WTC11 (cell line): ENCODE measurements around the gene DNAJC3. TPM values are rescaled to one million over a fixed set of nuclear protein-coding genes. Genes with fewer than 3 reads are reported as not detected.

Experiments used
- ATAC-seq: fragments of 200-7000 bp; cut with Tn5 transposase; 2 replicates; pipeline ENCODE4 v1.10.0; 2021; ENCODE audit warnings: mild to moderate bottlenecking, moderate library complexity
- CTCF ChIA-PET: fragments of 300-600 bp; sonication (Branson Sonifier 250); formaldehyde crosslinking; loops from one replicate; lab custom pipeline; 2021; ENCODE audit warnings: antibody characterized with exemption; lab: Charles Lee
- POLR2A ChIA-PET: fragments of 350-600 bp; sonication (Branson Sonifier 250); formaldehyde crosslinking; loops from one replicate; lab custom pipeline; 2021; ENCODE audit warnings: antibody characterized with exemption; lab: Charles Lee
- DNase-seq: peaks from one replicate; pipeline ENCODE4 v3.0.0; 2021; ENCODE audit warnings: low spot score
- H3K27ac Mint-ChIP-seq: 2 replicates; pipeline ENCODE4 v1.8.0; 2021; ENCODE audit warnings: mixed read lengths
- H3K27me3 Mint-ChIP-seq: 2 replicates; pipeline ENCODE4 v1.8.0; 2021; ENCODE audit warnings: low read depth, mild to moderate bottlenecking, moderate library complexity, mixed read lengths
- H3K36me3 Mint-ChIP-seq: 2 replicates; pipeline ENCODE4 v1.8.0; 2021; ENCODE audit warnings: mixed read lengths
- H3K4me1 Mint-ChIP-seq: 2 replicates; pipeline ENCODE4 v1.8.0; 2022; ENCODE audit warnings: mixed read lengths
- H3K4me3 Mint-ChIP-seq: 2 replicates; pipeline ENCODE4 v1.8.0; 2021; ENCODE audit warnings: mild to moderate bottlenecking, moderate library complexity, mixed read lengths
- H3K9me3 Mint-ChIP-seq: 2 replicates; pipeline ENCODE4 v1.8.0; 2021; ENCODE audit warnings: mixed read lengths
- ATF1 ChIP-seq: sonication (generic); formaldehyde crosslinking; IDR thresholded peaks from 2 replicates; pipeline ENCODE4 v1.8.1; 2023; ENCODE audit warnings: mild to moderate bottlenecking, moderate library complexity, missing genetic modification reagents
- CTCF ChIP-seq: fragments of 200-600 bp; IDR thresholded peaks from 2 replicates; pipeline ENCODE4 v1.8.0; 2022; ENCODE audit warnings: antibody characterized with exemption
- ESRRA ChIP-seq: sonication (generic); formaldehyde crosslinking; IDR thresholded peaks from 2 replicates; pipeline ENCODE4 v1.8.1; 2022; ENCODE audit warnings: mild to moderate bottlenecking, missing genetic modification reagents, borderline replicate concordance
- NFE2L1 ChIP-seq: sonication (generic); formaldehyde crosslinking; IDR thresholded peaks from 2 replicates; pipeline ENCODE4 v1.8.1; 2023; ENCODE audit warnings: missing genetic modification reagents
- OVOL2 ChIP-seq: fragments of 250-450 bp; sonication (Bioruptor Pico); IDR thresholded peaks from 2 replicates; pipeline ENCODE4 v1.9.0; 2021; ENCODE audit warnings: mild to moderate bottlenecking, borderline replicate concordance
- PRDM15 ChIP-seq: sonication (generic); formaldehyde crosslinking; IDR thresholded peaks from 2 replicates; pipeline ENCODE4 v1.8.0; 2022; ENCODE audit warnings: missing genetic modification reagents
- TEAD1 ChIP-seq: sonication (generic); formaldehyde crosslinking; IDR thresholded peaks from 2 replicates; pipeline ENCODE4 v1.8.0; 2022; ENCODE audit warnings: mild to moderate bottlenecking, missing genetic modification reagents
- ZNF416 ChIP-seq: fragments of 250-450 bp; sonication (Bioruptor Pico); IDR thresholded peaks from 2 replicates; pipeline ENCODE4 v1.9.0; 2021; ENCODE audit warnings: mild to moderate bottlenecking, inconsistent platforms
- total RNA-seq: library from RNA; stranded (reverse); gene quantifications from 3 replicates; pipeline ENCODE4 v1.2.3, GENCODE V29; 2021
- TF ChIP-seq, protein P1 (sequence below): sonication (generic); formaldehyde crosslinking; IDR thresholded peaks from 2 replicates; pipeline ENCODE4 v1.8.0; 2022; ENCODE audit warnings: mild to moderate bottlenecking, missing genetic modification reagents
- TF ChIP-seq, protein P2 (sequence below): fragments of 250-450 bp; sonication (Bioruptor Pico); conservative IDR thresholded peaks from 2 replicates; pipeline ENCODE4 v1.9.0; 2021; ENCODE audit warnings: mild to moderate bottlenecking
- TF ChIP-seq, protein P3 (sequence below): sonication (generic); formaldehyde crosslinking; IDR thresholded peaks from 2 replicates; pipeline ENCODE4 v1.8.1; 2023; ENCODE audit warnings: mild to moderate bottlenecking, missing genetic modification reagents, moderate library complexity
- TF ChIP-seq, protein P4 (sequence below): fragments of 250-450 bp; sonication (Bioruptor Pico); IDR thresholded peaks from 2 replicates; pipeline ENCODE4 v1.9.0; 2021; ENCODE audit warnings: mild to moderate bottlenecking, borderline replicate concordance

The DNAJC3 gene
- total RNA-seq, 1 experiment from 2014 or later: 20.0 TPM

DNA sequence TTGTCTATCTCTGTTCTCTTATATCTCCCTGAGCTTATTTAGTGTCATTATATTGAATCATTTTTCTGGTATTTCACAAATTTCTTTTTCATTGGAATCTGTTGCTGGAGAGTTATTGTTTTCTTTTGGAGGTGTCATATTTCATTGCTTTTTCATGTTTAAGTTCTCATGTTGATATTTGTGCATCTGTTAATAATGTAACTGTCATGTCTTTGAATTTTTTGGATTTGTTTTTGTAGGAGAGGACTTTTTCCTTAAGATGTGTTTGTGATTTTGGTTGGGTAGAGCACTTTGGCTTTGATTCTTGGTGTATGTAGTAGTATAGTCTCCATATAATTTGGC is 64.0 kb downstream of the DNAJC3 start (continued):
- TF ChIP-seq NFE2L1 (CRISPR knock-in tag) (no peak), ZNF416 (CRISPR knock-in tag) (no peak), PRDM15 (CRISPR knock-in tag) (no peak), CTCF (no peak)

- Mint-ChIP-seq H3K4me3 (no peak overlapping the region), H3K4me1 (peaks cover 26% of the 10 kb centered on the region), H3K36me3 (peaks cover 9% of the 10 kb centered on the region), H3K27ac (no peak overlapping the region), H3K9me3 (peaks cover 14% of the 10 kb centered on the region), H3K27me3 (no peaks in the 10 kb centered on the region)
- POLR2A ChIA-PET: no interaction called here
- no peak; the same call in 1 of the 2 replicates for ATAC-seq
- DNase-seq: no peak
- CTCF ChIA-PET: no interaction called here
- TF ChIP-seq, protein P1, sequence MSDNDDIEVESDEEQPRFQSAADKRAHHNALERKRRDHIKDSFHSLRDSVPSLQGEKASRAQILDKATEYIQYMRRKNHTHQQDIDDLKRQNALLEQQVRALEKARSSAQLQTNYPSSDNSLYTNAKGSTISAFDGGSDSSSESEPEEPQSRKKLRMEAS (CRISPR knock-in tag): no peak
- TF ChIP-seq TEAD1 (CRISPR knock-in tag): no peak
- no peak for TF ChIP-seq ESRRA
- TF ChIP-seq, protein P2, sequence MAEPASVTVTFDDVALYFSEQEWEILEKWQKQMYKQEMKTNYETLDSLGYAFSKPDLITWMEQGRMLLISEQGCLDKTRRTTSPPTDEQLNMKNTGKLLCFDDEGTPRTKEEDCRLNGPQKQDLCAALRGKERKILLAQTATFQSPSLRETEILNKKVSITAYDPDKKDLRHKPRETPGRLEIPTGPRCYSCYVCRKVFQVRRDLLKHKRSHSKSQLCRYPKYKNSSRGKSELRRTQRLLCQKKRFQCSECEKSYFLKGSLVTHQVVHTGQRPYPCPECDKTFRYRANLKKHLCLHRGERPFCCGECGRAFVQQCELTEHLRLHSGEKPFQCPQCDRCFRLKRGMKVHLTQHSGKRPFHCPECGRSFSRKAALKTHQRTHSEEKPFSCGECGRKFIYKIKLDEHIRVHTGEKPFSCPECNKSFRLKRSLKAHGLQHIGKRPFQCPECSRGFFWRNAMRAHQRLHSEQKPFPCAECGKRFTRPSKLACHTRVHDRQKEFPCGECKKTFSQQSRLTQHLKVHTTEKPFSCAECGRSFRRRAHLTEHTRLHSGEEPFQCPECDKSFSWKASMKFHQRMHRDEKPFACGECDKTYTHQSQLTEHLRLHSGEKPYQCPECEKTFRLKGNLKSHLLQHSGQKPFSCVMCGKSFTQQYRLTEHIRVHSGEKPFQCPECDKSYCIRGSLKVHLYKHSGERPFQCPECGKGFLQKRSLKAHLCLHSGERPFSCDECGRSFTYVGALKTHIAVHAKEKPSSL (CRISPR knock-in tag): no peak
- TF ChIP-seq PRDM15 (CRISPR knock-in tag): no peak
- TF ChIP-seq, protein P3, sequence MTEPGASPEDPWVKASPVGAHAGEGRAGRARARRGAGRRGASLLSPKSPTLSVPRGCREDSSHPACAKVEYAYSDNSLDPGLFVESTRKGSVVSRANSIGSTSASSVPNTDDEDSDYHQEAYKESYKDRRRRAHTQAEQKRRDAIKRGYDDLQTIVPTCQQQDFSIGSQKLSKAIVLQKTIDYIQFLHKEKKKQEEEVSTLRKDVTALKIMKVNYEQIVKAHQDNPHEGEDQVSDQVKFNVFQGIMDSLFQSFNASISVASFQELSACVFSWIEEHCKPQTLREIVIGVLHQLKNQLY: no peak
- TF ChIP-seq, protein P4, sequence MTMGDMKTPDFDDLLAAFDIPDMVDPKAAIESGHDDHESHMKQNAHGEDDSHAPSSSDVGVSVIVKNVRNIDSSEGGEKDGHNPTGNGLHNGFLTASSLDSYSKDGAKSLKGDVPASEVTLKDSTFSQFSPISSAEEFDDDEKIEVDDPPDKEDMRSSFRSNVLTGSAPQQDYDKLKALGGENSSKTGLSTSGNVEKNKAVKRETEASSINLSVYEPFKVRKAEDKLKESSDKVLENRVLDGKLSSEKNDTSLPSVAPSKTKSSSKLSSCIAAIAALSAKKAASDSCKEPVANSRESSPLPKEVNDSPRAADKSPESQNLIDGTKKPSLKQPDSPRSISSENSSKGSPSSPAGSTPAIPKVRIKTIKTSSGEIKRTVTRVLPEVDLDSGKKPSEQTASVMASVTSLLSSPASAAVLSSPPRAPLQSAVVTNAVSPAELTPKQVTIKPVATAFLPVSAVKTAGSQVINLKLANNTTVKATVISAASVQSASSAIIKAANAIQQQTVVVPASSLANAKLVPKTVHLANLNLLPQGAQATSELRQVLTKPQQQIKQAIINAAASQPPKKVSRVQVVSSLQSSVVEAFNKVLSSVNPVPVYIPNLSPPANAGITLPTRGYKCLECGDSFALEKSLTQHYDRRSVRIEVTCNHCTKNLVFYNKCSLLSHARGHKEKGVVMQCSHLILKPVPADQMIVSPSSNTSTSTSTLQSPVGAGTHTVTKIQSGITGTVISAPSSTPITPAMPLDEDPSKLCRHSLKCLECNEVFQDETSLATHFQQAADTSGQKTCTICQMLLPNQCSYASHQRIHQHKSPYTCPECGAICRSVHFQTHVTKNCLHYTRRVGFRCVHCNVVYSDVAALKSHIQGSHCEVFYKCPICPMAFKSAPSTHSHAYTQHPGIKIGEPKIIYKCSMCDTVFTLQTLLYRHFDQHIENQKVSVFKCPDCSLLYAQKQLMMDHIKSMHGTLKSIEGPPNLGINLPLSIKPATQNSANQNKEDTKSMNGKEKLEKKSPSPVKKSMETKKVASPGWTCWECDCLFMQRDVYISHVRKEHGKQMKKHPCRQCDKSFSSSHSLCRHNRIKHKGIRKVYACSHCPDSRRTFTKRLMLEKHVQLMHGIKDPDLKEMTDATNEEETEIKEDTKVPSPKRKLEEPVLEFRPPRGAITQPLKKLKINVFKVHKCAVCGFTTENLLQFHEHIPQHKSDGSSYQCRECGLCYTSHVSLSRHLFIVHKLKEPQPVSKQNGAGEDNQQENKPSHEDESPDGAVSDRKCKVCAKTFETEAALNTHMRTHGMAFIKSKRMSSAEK (CRISPR knock-in tag): no peak
- no peak for TF ChIP-seq OVOL2
- no peak for TF ChIP-seq ATF1
- TF ChIP-seq, all 79 proteins: peak for 0
Measured at GRCh38 chr13:95741584-95742563, 64.9 kb downstream of the DNAJC3 start.
